ENCODE measurements around the gene DLGAP1.

GRCh38 chr18:4412286-4412685 lies 42.8 kb downstream of the DLGAP1 start:
- no peak for TF ChIP-seq ISL1 (CRISPR knock-in tag; IDR thresholded peaks at IDR 0.05)
- no peak for TF ChIP-seq CSDC2 (CRISPR knock-in tag; IDR thresholded peaks at IDR 0.05)
- no peak for TF ChIP-seq PPARA (CRISPR knock-in tag; IDR thresholded peaks at IDR 0.05; ENCODE audit: borderline replicate concordance)
- TF ChIP-seq ARNTL (CRISPR knock-in tag; IDR thresholded peaks at IDR 0.05; ENCODE audit: borderline replicate concordance, low read depth) = no peak
- no peak for TF ChIP-seq ZFP3 (CRISPR knock-in tag; IDR thresholded peaks at IDR 0.05)
- no peak for TF ChIP-seq ZC3H10 (CRISPR knock-in tag; IDR thresholded peaks at IDR 0.05)
- no peak for TF ChIP-seq GLIS3 (CRISPR knock-in tag; IDR thresholded peaks at IDR 0.05)
- TF ChIP-seq OSR1 (CRISPR knock-in tag; IDR thresholded peaks at IDR 0.05) = no peak
- no peak for TF ChIP-seq ZFP30 (CRISPR knock-in tag; IDR thresholded peaks at IDR 0.05)
- TF ChIP-seq PATZ1 (CRISPR knock-in tag; IDR thresholded peaks at IDR 0.05; ENCODE audit: borderline replicate concordance) = no peak
- no peak for TF ChIP-seq RARB (CRISPR knock-in tag; IDR thresholded peaks at IDR 0.05)
- no peak for TF ChIP-seq ESRRG (CRISPR knock-in tag; IDR thresholded peaks at IDR 0.05)
- TF ChIP-seq POU6F1 (CRISPR knock-in tag; IDR thresholded peaks at IDR 0.05; ENCODE audit: borderline replicate concordance, low read depth) = no peak
- TF ChIP-seq ZNF8 (CRISPR knock-in tag; IDR thresholded peaks at IDR 0.05) = no peak

Measured in SK-N-SH treated with all-trans-retinoic acid at 6 μM for 48 hours (cell line).